KMS-11 (cell line): ENCODE measurements around the gene SF3B6.
A peak's percentile ranks its signal among the peaks of the same experiment; 100 is the strongest.

Source experiments
- H2AFZ ChIP-seq: fragments of 200-600 bp; sonication (generic); 2 replicates; pipeline ENCODE4 v1.6.1; 2016; ENCODE audit warnings: antibody characterized with exemption, mixed run types, low read depth
- H3K27ac ChIP-seq: fragments of 200-600 bp; sonication (generic); 2 replicates; pipeline ENCODE4 v1.6.1; 2016; ENCODE audit warnings: mild to moderate bottlenecking, mixed run types
- H3K27me3 ChIP-seq: fragments of 200-600 bp; sonication (generic); 2 replicates; pipeline ENCODE4 v1.6.1; 2017; ENCODE audit warnings: mild to moderate bottlenecking, low read depth, mixed run types, moderate library complexity; ENCODE audit not compliant: insufficient read depth
- H3K36me3 ChIP-seq: fragments of 200-600 bp; sonication (generic); 2 replicates; pipeline ENCODE4 v1.6.1; 2017; ENCODE audit warnings: mild to moderate bottlenecking, mixed run types; ENCODE audit not compliant: insufficient read depth
- H3K4me1 ChIP-seq: fragments of 200-600 bp; sonication (generic); 2 replicates; pipeline ENCODE4 v1.6.1; 2016; ENCODE audit warnings: mild to moderate bottlenecking, low read depth, mixed run types; ENCODE audit not compliant: poor library complexity, severe bottlenecking
- H3K4me2 ChIP-seq: fragments of 200-600 bp; sonication (generic); 2 replicates; pipeline ENCODE4 v1.7.0; 2016; ENCODE audit warnings: mild to moderate bottlenecking, mixed run types
- H3K4me3 ChIP-seq: fragments of 200-600 bp; sonication (generic); IDR thresholded peaks from 2 replicates; pipeline ENCODE4 v1.6.1; 2017; ENCODE audit warnings: low read depth, low read length, mixed read lengths; ENCODE audit not compliant: insufficient read depth
- H3K79me2 ChIP-seq: fragments of 200-600 bp; sonication (generic); 2 replicates; pipeline ENCODE4 v1.6.1; 2016; ENCODE audit warnings: low read depth, mixed run types; ENCODE audit not compliant: insufficient read depth
- H3K9ac ChIP-seq: fragments of 200-600 bp; sonication (generic); 2 replicates; pipeline ENCODE4 v1.6.1; 2016; ENCODE audit warnings: mild to moderate bottlenecking, mixed run types
- H4K20me1 ChIP-seq: fragments of 200-600 bp; sonication (generic); 2 replicates; pipeline ENCODE4 v1.6.1; 2016; ENCODE audit warnings: mild to moderate bottlenecking, mixed run types; ENCODE audit not compliant: insufficient read depth
- CTCF ChIP-seq: fragments of 200-600 bp; sonication (generic); conservative IDR thresholded peaks from 2 replicates; pipeline ENCODE4 v1.6.1; 2017; ENCODE audit warnings: low read depth, mild to moderate bottlenecking, antibody characterized with exemption, low read length, moderate library complexity, mixed read lengths

The SF3B6 gene

GRCh38 chr2:24087032-24087431, 10.9 kb upstream of the SF3B6 start:
- H3K4me1 ChIP-seq: peaks cover 12% of the 10 kb centered on the region
- H4K20me1 ChIP-seq: no peaks in the 10 kb centered on the region
- H3K79me2 ChIP-seq: no peaks in the 10 kb centered on the region
- no peaks in the 10 kb centered on the region for H3K36me3 ChIP-seq
- no peak overlapping the region for H3K27ac ChIP-seq
- no peaks in the 10 kb centered on the region for H3K27me3 ChIP-seq
- no peak for TF ChIP-seq CTCF
- H3K9ac ChIP-seq: no peak overlapping the region
- no peak overlapping the region for H3K4me3 ChIP-seq
- no peak overlapping the region for H2AFZ ChIP-seq
- no peak overlapping the region for H3K4me2 ChIP-seq

GRCh38 chr2:24086241-24086640, 10.1 kb upstream of the SF3B6 start:
- no peak overlapping the region for H2AFZ ChIP-seq
- no peak overlapping the region for H3K9ac ChIP-seq
- H3K27me3 ChIP-seq: no peaks in the 10 kb centered on the region
- no peak for TF ChIP-seq CTCF
- H4K20me1 ChIP-seq: no peaks in the 10 kb centered on the region
- H3K4me1 ChIP-seq: peaks cover 12% of the 10 kb centered on the region
- H3K36me3 ChIP-seq: no peaks in the 10 kb centered on the region
- no peak overlapping the region for H3K27ac ChIP-seq
- no peak overlapping the region for H3K4me3 ChIP-seq
- no peak overlapping the region for H3K4me2 ChIP-seq
- H3K79me2 ChIP-seq: no peaks in the 10 kb centered on the region

- Histone ChIP-seq H3K27ac (peak overlapping the region; percentile 92), H3K4me2 (peak overlapping the region; percentile 91), H3K79me2 (no peaks in the 10 kb centered on the region), H3K36me3 (no peaks in the 10 kb centered on the region), H2AFZ (peak overlapping the region; percentile 97; the same call in 1 of the 2 replicates), H3K4me3 (no peak overlapping the region), H3K27me3 (no peaks in the 10 kb centered on the region), H3K4me1 (peaks cover 12% of the 10 kb centered on the region), H3K9ac (peak overlapping the region; percentile 80), H4K20me1 (no peaks in the 10 kb centered on the region)
- no peak for TF ChIP-seq CTCF
Observed at GRCh38 chr2:24085200-24085489, 9.0 kb upstream of the SF3B6 start.

GRCh38 chr2:24084386-24085199, 8.5 kb upstream of the SF3B6 start, which contains the start of gene TP53I3:
TSS of gene TP53I3 (minus strand) at chr2:24084834. CDS start at chr2:24084326, 508 bp downstream.
- Histone ChIP-seq H3K36me3 (no peaks in the 10 kb centered on the region), H3K4me1 (peaks cover 12% of the 10 kb centered on the region), H2AFZ (peak within 1 kb of the TSS; percentile 97), H3K4me2 (peak within 1 kb of the TSS; percentile 91), H3K27ac (peak within 1 kb of the TSS; percentile 92), H3K9ac (peak within 1 kb of the TSS; percentile 80), H3K27me3 (no peaks in the 10 kb centered on the region), H3K79me2 (no peaks in the 10 kb centered on the region), H3K4me3 (peak within 1 kb of the TSS; percentile 35), H4K20me1 (no peaks in the 10 kb centered on the region)
- peak; percentile 87 for TF ChIP-seq CTCF
